H9 (cell line): ENCODE results near the gene ABHD12. TPM values are rescaled to one million over a fixed set of nuclear protein-coding genes. Genes with fewer than 3 reads are reported as not detected.

Source experiments
- DNase-seq: peaks from one replicate; pipeline ENCODE4 v3.0.0-alpha.2; 2017
- H2AFZ ChIP-seq: one replicate; pipeline ENCODE4 v1.6.1; 2013; ENCODE audit warnings: mild to moderate bottlenecking, low read length, control low read depth, moderate library complexity
- H2AK5ac ChIP-seq: 2 replicates; pipeline ENCODE4 v1.6.1; 2013; ENCODE audit warnings: low read length, control low read depth, mixed read lengths; ENCODE audit not compliant: insufficient read length
- H2BK120ac ChIP-seq: one replicate; pipeline ENCODE4 v1.6.1; 2013; ENCODE audit warnings: low read depth, mild to moderate bottlenecking, low read length, control low read depth, inconsistent platforms; ENCODE audit not compliant: poor library complexity, severe bottlenecking
- H2BK12ac ChIP-seq: 2 replicates; pipeline ENCODE4 v1.6.1; 2013; ENCODE audit warnings: low read length, control low read depth, mixed read lengths, low read depth; ENCODE audit not compliant: insufficient read length
- H2BK15ac ChIP-seq: 2 replicates; pipeline ENCODE4 v1.6.1; 2013; ENCODE audit warnings: low read depth, low read length, control low read depth
- H2BK20ac ChIP-seq: one replicate; pipeline ENCODE4 v1.6.1; 2013; ENCODE audit warnings: low read depth, mild to moderate bottlenecking, low read length, control low read depth, inconsistent platforms; ENCODE audit not compliant: poor library complexity, severe bottlenecking
- H2BK5ac ChIP-seq: 2 replicates; pipeline ENCODE4 v1.6.1; 2013; ENCODE audit warnings: low read length, control low read depth, mixed read lengths; ENCODE audit not compliant: insufficient read length
- H3K14ac ChIP-seq: 2 replicates; pipeline ENCODE4 v1.6.1; 2013; ENCODE audit warnings: low read length, control low read depth; ENCODE audit not compliant: insufficient read depth
- H3K18ac ChIP-seq: 2 replicates; pipeline ENCODE4 v1.6.1; 2013; ENCODE audit warnings: low read depth, mild to moderate bottlenecking, mixed read lengths, low read length, control low read depth; ENCODE audit not compliant: insufficient read length
- H3K23ac ChIP-seq: 2 replicates; pipeline ENCODE4 v1.6.1; 2013; ENCODE audit warnings: low read length, control low read depth, mixed read lengths, low read depth; ENCODE audit not compliant: insufficient read length
- H3K23me2 ChIP-seq: 2 replicates; pipeline ENCODE4 v1.6.1; 2013; ENCODE audit warnings: low read depth, mild to moderate bottlenecking, mixed read lengths, low read length, control low read depth; ENCODE audit not compliant: insufficient read length, poor library complexity, severe bottlenecking
- H3K27ac ChIP-seq: 2 replicates; pipeline ENCODE4 v1.5.1; 2013; ENCODE audit warnings: low read length, control low read depth, mixed read lengths, low read depth; ENCODE audit not compliant: insufficient read length
- H3K27me3 ChIP-seq: 2 replicates; pipeline ENCODE4 v1.6.1; 2013; ENCODE audit warnings: low read length, control low read depth, inconsistent platforms; ENCODE audit not compliant: insufficient read depth
- H3K4ac ChIP-seq: 2 replicates; pipeline ENCODE4 v1.6.1; 2013; ENCODE audit warnings: low read depth, mild to moderate bottlenecking, control low read depth, inconsistent platforms, low read length, moderate library complexity
- H3K4me1 ChIP-seq: 2 replicates; pipeline ENCODE4 v1.6.1; 2013; ENCODE audit warnings: low read length, control low read depth, inconsistent platforms; ENCODE audit not compliant: insufficient read depth
- H3K4me2 ChIP-seq: 2 replicates; pipeline ENCODE4 v1.6.1; 2013; ENCODE audit warnings: low read length, control low read depth, mixed read lengths; ENCODE audit not compliant: insufficient read length, insufficient read depth
- H3K56ac ChIP-seq: 2 replicates; pipeline ENCODE4 v1.6.1; 2013; ENCODE audit warnings: low read depth, mild to moderate bottlenecking, mixed read lengths, low read length, control low read depth; ENCODE audit not compliant: insufficient read length
- H3K79me1 ChIP-seq: 2 replicates; pipeline ENCODE4 v1.6.1; 2013; ENCODE audit warnings: low read depth, mild to moderate bottlenecking, moderate library complexity, low read length, control low read depth, inconsistent platforms; ENCODE audit not compliant: insufficient read depth, poor library complexity, severe bottlenecking
- H3K79me2 ChIP-seq: 2 replicates; pipeline ENCODE4 v1.6.1; 2013; ENCODE audit warnings: low read length, control low read depth, inconsistent platforms; ENCODE audit not compliant: insufficient read depth
- H3K9ac ChIP-seq: 2 replicates; pipeline ENCODE4 v1.6.1; 2013; ENCODE audit warnings: low read length, control low read depth, mixed read lengths; ENCODE audit not compliant: insufficient read length; ENCODE audit errors: extremely low read depth
- H3K9me3 ChIP-seq: one replicate; pipeline ENCODE4 v1.6.1; 2013; ENCODE audit warnings: low read depth, low read length, inconsistent platforms; ENCODE audit not compliant: control insufficient read depth
- H3T11ph ChIP-seq: one replicate; pipeline ENCODE4 v1.6.1; 2013; ENCODE audit warnings: mild to moderate bottlenecking, low read length, control low read depth, inconsistent platforms
- H4K20me1 ChIP-seq: one replicate; pipeline ENCODE4 v1.6.1; 2013; ENCODE audit not compliant: control insufficient read depth, insufficient read length, insufficient read depth
- H4K5ac ChIP-seq: 2 replicates; pipeline ENCODE4 v1.6.1; 2013; ENCODE audit warnings: low read depth, mild to moderate bottlenecking, mixed read lengths, low read length, control low read depth; ENCODE audit not compliant: insufficient read length
- H4K8ac ChIP-seq: replicated peaks from 2 replicates; pipeline ENCODE4 v1.6.1; 2013; ENCODE audit warnings: low read length, control low read depth, mixed read lengths, low read depth; ENCODE audit not compliant: insufficient read length
- H4K91ac ChIP-seq: 2 replicates; pipeline ENCODE4 v1.6.1; 2013; ENCODE audit warnings: low read depth, mild to moderate bottlenecking, moderate library complexity, mixed read lengths, low read length, control low read depth; ENCODE audit not compliant: insufficient read length
- H3K27ac Mint-ChIP-seq, 3 experiments: 2 replicates in 2 of 3; 3 replicates in 1 of 3; pipeline ENCODE4 v1.8.0; 2020 to 2021; ENCODE audit warnings: mixed read lengths in 3 of 3, mild to moderate bottlenecking in 1 of 3, moderate library complexity in 1 of 3
- H3K27me3 Mint-ChIP-seq: 2 replicates; pipeline ENCODE4 v1.8.0; 2021; ENCODE audit warnings: low read depth, mild to moderate bottlenecking, moderate library complexity, mixed read lengths
- H3K36me3 Mint-ChIP-seq, 3 experiments: 2 replicates in 2 of 3; 3 replicates in 1 of 3; pipeline ENCODE4 v1.8.0; 2020 to 2021; ENCODE audit warnings: low read depth in 3 of 3, mixed read lengths in 3 of 3; ENCODE audit not compliant: insufficient read depth in 1 of 3
- H3K4me1 Mint-ChIP-seq, 2 experiments: 2 replicates each; pipeline ENCODE4 v1.8.0; 2020; ENCODE audit warnings: mixed read lengths in 2 of 2
- H3K4me3 Mint-ChIP-seq, 2 experiments: 2 replicates in 1 of 2; 3 replicates in 1 of 2; pipeline ENCODE4 v1.8.0; 2020 to 2021; ENCODE audit warnings: mild to moderate bottlenecking in 2 of 2, mixed read lengths in 2 of 2, moderate library complexity in 1 of 2
- H3K9me3 Mint-ChIP-seq, 2 experiments: 2 replicates in 1 of 2; 3 replicates in 1 of 2; pipeline ENCODE4 v1.8.0; 2020; ENCODE audit warnings: mild to moderate bottlenecking in 2 of 2, mixed read lengths in 2 of 2, moderate library complexity in 1 of 2
- CTCF ChIP-seq: fragments of 200-600 bp; sonication (generic); conservative IDR thresholded peaks from 3 replicates; pipeline ENCODE4 v1.8.0; 2021; ENCODE audit warnings: antibody characterized with exemption, mild to moderate bottlenecking
- WGBS: extraction: QIAGEN DNeasy Blood & Tissue Kit; methylation state at CpG from one replicate; pipeline ENCODE4 v1.1.7; 2013; ENCODE audit warnings: missing lambda C conversion rate, low lambda C conversion rate, mixed read lengths; ENCODE audit not compliant: insufficient read length; ENCODE audit errors: extremely low coverage; 5-methylcytosine and 5-hydroxymethylcytosine counted together
- total RNA-seq: library from RNA; stranded (reverse); gene quantifications from 2 replicates; pipeline ENCODE4 v1.2.1, GENCODE V29; 2021

Gene ABHD12
- total RNA-seq, 1 experiment from 2014 or later, result 54.4 TPM

- no peak overlapping the region for H2BK120ac ChIP-seq
- no peaks in the 10 kb centered on the region for H4K20me1 ChIP-seq
- no peak overlapping the region for H4K8ac ChIP-seq
- H2BK15ac ChIP-seq, result no peak overlapping the region
- no peak overlapping the region for H3K56ac ChIP-seq
- H3K9me3 Mint-ChIP-seq, result peaks cover 4 to 5% of the 10 kb centered on the region in 2 experiments; a peak in 4 of 5 replicates
- no peak overlapping the region for H2AFZ ChIP-seq
- no peak overlapping the region for H3K18ac ChIP-seq
- no peak overlapping the region for H3K4me2 ChIP-seq
- no peak overlapping the region for H2BK12ac ChIP-seq
- no peaks in the 10 kb centered on the region for H3K4me1 ChIP-seq
- no peak overlapping the region for H3K4ac ChIP-seq
- H2BK5ac ChIP-seq, result no peak overlapping the region
- H2BK20ac ChIP-seq, result no peak overlapping the region
- H3K4me3 Mint-ChIP-seq, result no peak overlapping the region
- no peak for TF ChIP-seq CTCF
- H3K9me3 ChIP-seq, result no peaks in the 10 kb centered on the region
- DNase-seq, result no peak
- H3K14ac ChIP-seq, result no peak overlapping the region
- H3K36me3 Mint-ChIP-seq, result peaks cover 20 to 46% (median 23%) of the 10 kb centered on the region in 3 experiments
- no peak overlapping the region for H3K9ac ChIP-seq
- H4K5ac ChIP-seq, result no peak overlapping the region
- no peak overlapping the region for H3K23ac ChIP-seq
- H3K4me1 Mint-ChIP-seq, result 0 out of 4 replicates have a peak, but pooled peaks cover 0 to 2% of the 10 kb centered on the region in 2 experiments
- H3K27me3 ChIP-seq, result no peaks in the 10 kb centered on the region
- H3K23me2 ChIP-seq, result no peaks in the 10 kb centered on the region
- peaks cover 2% of the 10 kb centered on the region; the same call in 1 of the 2 replicates for H3K27me3 Mint-ChIP-seq
- peaks cover 4% of the 10 kb centered on the region for H3K79me1 ChIP-seq
- no peak overlapping the region for H4K91ac ChIP-seq
- H3K27ac ChIP-seq, result no peak overlapping the region
- H2AK5ac ChIP-seq, result no peak overlapping the region
- WGBS, result no CpG with 5 or more reads among the region's 11 CpGs
- H3K27ac Mint-ChIP-seq, result no peak overlapping the region; a peak in 1 of 7 replicates
- no peaks in the 10 kb centered on the region for H3K79me2 ChIP-seq
- no peak overlapping the region for H3T11ph ChIP-seq
Observed at GRCh38 chr20:25316506-25317190, 74.0 kb downstream of the ABHD12 start.
